C4-2B (cell line): ENCODE data around the gene ACTBL2.

ENCODE experiments used
- ZFX ChIP-seq: fragments of 450-650 bp; IDR thresholded peaks from 2 replicates; pipeline ENCODE4 v1.6.1; 2017
- TF ChIP-seq, protein P1 (sequence below): fragments of 450-650 bp; conservative IDR thresholded peaks from 2 replicates; pipeline ENCODE4 v1.5.1; 2017; ENCODE audit warnings: mild to moderate bottlenecking

DNA sequence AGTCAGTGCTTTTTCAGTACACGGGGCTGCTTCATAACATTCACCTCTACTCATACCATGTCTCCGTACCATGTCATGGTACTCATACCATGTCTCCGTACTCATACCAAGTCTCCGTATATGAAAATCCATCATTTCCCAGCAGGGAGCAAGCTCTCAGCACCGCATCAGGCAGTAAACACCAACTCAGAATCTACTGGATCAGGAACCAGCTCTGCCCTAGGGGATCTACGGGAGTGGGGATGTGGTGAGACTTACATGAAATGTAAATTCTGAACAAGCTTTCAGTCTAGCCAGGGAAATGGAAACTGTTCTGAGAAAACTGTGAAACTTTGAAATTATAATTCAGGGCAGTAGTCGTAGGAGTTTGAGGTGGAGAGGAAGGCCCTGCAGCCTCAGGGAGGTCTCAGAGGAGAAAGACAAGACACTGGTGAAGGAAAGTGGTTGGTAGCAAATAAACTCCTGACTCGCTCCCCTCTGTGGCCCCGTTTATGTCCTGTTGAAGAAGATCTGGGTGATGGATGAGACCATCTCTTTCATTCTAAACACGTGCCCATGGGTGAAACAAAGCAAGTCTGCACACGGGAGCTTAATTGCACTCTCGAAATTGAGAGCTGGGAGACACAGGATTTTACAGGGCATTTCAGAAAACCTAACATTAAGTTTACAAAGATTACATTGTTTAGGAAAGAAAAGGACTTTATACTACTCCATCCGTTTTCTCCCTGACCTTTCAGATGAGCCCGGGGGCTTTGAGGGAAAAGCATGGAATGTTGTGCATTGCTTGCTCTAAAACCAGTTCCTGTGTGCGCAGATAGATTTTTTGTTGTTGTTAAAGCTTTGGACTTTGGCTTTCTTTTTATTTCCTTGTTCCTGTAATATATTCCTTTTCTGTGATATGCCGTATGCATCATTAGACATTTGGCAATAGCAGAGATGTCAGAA lies 26.8 kb downstream of the ACTBL2 start:
- TF ChIP-seq, protein P1, sequence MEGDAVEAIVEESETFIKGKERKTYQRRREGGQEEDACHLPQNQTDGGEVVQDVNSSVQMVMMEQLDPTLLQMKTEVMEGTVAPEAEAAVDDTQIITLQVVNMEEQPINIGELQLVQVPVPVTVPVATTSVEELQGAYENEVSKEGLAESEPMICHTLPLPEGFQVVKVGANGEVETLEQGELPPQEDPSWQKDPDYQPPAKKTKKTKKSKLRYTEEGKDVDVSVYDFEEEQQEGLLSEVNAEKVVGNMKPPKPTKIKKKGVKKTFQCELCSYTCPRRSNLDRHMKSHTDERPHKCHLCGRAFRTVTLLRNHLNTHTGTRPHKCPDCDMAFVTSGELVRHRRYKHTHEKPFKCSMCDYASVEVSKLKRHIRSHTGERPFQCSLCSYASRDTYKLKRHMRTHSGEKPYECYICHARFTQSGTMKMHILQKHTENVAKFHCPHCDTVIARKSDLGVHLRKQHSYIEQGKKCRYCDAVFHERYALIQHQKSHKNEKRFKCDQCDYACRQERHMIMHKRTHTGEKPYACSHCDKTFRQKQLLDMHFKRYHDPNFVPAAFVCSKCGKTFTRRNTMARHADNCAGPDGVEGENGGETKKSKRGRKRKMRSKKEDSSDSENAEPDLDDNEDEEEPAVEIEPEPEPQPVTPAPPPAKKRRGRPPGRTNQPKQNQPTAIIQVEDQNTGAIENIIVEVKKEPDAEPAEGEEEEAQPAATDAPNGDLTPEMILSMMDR: no peak
- TF ChIP-seq ZFX: no peak
